ENCODE results near the gene PRKG1. TPM values are rescaled to one million over a fixed set of nuclear protein-coding genes. Genes with fewer than 3 reads are reported as not detected.

Gene PRKG1
- total RNA-seq, 1 experiment from 2014 or later, result 16.5 TPM

- ChIA-PET POLR2A (no interaction called here), CTCF (no interaction called here)
- no peak overlapping the region for H3K4me3 Mint-ChIP-seq
- DNase-seq (ENCODE audit: low spot score) (no peak), ATAC-seq (peak; percentile 65)
- H3K9me3 Mint-ChIP-seq, result peaks cover 13% of the 10 kb centered on the region
- peaks cover 19% of the 10 kb centered on the region for H3K4me1 Mint-ChIP-seq
- H3K27me3 Mint-ChIP-seq (ENCODE audit: low read depth), result no peaks in the 10 kb centered on the region
- H3K36me3 Mint-ChIP-seq, result peaks cover 13% of the 10 kb centered on the region
- TF ChIP-seq E2F5 (CRISPR knock-in tag; IDR thresholded peaks at IDR 0.05) (no peak), ATF6 (CRISPR knock-in tag; IDR thresholded peaks at IDR 0.05) (no peak), ZNF396 (CRISPR knock-in tag; IDR thresholded peaks at IDR 0.05; ENCODE audit: borderline replicate concordance) (no peak), EMX1 (CRISPR knock-in tag; IDR thresholded peaks at IDR 0.05) (no peak), ATF2 (CRISPR knock-in tag; IDR thresholded peaks at IDR 0.05; ENCODE audit: borderline replicate concordance, low read depth) (no peak), KAT7 (CRISPR knock-in tag; IDR thresholded peaks at IDR 0.05; ENCODE audit: borderline replicate concordance) (no peak), ZSCAN18 (CRISPR knock-in tag; IDR thresholded peaks at IDR 0.05) (no peak), GRHL2 (CRISPR knock-in tag; IDR thresholded peaks at IDR 0.05; ENCODE audit: insufficient replicate concordance, severe bottlenecking) (no peak), CREM (CRISPR knock-in tag; IDR thresholded peaks at IDR 0.05) (no peak), MLX (CRISPR knock-in tag; IDR thresholded peaks at IDR 0.05) (no peak), PRDM15 (CRISPR knock-in tag; IDR thresholded peaks at IDR 0.05) (no peak), ZNF263 (CRISPR knock-in tag; IDR thresholded peaks at IDR 0.05; ENCODE audit: low read depth) (no peak), ERG (CRISPR knock-in tag; IDR thresholded peaks at IDR 0.05) (no peak), MXD4 (CRISPR knock-in tag; IDR thresholded peaks at IDR 0.05; ENCODE audit: borderline replicate concordance) (no peak), RORB (CRISPR knock-in tag; IDR thresholded peaks at IDR 0.05) (no peak), CBFB (CRISPR knock-in tag; IDR thresholded peaks at IDR 0.05; ENCODE audit: low read depth) (no peak), HMGA2 (CRISPR knock-in tag; IDR thresholded peaks at IDR 0.05) (no peak), NR3C1 (CRISPR knock-in tag; conservative IDR thresholded peaks at IDR 0.05; ENCODE audit: low read depth) (no peak), FOXP4 (CRISPR knock-in tag; IDR thresholded peaks at IDR 0.05) (no peak)
- H3K27ac Mint-ChIP-seq, result no peak overlapping the region
Measured at GRCh38 chr10:52105301-52105700, 1031.0 kb downstream of the PRKG1 start.

All from WTC11 (cell line).